ENCODE data around the gene MAP2K3.

MAP2K3 gene

DNA sequence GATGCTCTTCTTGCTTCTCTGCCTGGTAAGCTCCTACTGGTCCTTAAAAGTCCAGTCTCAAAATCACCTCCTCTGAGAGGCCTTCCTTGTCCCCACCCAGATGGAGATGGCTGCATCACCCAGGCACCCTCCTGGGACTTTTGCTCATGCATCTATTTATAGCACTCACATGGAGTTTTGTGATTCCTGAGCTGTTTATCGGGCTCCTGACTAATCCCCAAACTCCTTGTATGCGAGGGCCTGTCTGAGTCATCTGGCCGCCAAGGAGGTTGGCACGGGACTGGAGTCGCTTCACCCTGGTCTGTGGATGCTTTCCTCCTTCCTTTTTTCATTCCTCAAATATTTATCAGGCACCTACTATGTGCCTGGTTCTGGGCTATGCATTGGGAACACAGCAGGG, 2.3 kb upstream of the MAP2K3 start:
- Histone ChIP-seq H3K4me3 (ENCODE audit: low read depth in 1 of 2, low read length in 1 of 2) (peak overlapping the region; percentile 0 to 83), H3K27me3 (no peaks in the 10 kb centered on the region), H3K36me3 (no peaks in the 10 kb centered on the region), H3K27ac (peak overlapping the region; percentile 100), H3K4me1 (ENCODE audit: control insufficient read depth in 1 of 2, insufficient read depth in 1 of 2, low read depth in 1 of 2, low read length in 1 of 2) (peaks cover 74 to 81% of the 10 kb centered on the region in 2 experiments), H3K9me3 (no peaks in the 10 kb centered on the region)
- TF ChIP-seq, protein P1, sequence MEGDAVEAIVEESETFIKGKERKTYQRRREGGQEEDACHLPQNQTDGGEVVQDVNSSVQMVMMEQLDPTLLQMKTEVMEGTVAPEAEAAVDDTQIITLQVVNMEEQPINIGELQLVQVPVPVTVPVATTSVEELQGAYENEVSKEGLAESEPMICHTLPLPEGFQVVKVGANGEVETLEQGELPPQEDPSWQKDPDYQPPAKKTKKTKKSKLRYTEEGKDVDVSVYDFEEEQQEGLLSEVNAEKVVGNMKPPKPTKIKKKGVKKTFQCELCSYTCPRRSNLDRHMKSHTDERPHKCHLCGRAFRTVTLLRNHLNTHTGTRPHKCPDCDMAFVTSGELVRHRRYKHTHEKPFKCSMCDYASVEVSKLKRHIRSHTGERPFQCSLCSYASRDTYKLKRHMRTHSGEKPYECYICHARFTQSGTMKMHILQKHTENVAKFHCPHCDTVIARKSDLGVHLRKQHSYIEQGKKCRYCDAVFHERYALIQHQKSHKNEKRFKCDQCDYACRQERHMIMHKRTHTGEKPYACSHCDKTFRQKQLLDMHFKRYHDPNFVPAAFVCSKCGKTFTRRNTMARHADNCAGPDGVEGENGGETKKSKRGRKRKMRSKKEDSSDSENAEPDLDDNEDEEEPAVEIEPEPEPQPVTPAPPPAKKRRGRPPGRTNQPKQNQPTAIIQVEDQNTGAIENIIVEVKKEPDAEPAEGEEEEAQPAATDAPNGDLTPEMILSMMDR (IDR thresholded peaks at IDR 0.05) = no peak

DNA sequence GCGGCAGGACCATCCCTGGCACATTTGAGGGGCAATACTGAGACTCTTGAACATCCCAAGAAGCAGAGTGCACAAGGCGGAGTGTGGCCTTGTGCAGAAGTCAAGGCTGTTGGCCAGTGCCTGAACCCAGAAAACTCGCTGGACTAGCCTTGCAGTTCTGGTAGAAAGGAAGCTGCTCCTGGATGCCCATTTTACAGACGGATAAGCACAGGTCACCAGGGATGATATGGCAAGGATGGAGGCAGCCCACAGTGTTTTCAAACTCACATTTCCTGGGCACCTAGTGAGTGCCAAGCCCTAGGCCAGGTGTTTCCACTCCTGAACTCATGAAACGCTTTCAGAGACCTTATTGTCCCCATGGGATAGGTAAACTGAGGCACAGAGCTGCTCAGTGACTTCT, 1.7 kb upstream of the MAP2K3 start:
- Histone ChIP-seq H3K4me1 (ENCODE audit: control insufficient read depth in 1 of 2, insufficient read depth in 1 of 2, low read depth in 1 of 2, low read length in 1 of 2) (peaks cover 72 to 80% of the 10 kb centered on the region in 2 experiments), H3K27me3 (no peaks in the 10 kb centered on the region), H3K9me3 (no peaks in the 10 kb centered on the region), H3K4me3 (ENCODE audit: low read depth in 1 of 2, low read length in 1 of 2) (peak overlapping the region; percentile 83 to 93), H3K27ac (peak overlapping the region; percentile 100), H3K36me3 (no peaks in the 10 kb centered on the region)
- TF ChIP-seq, protein P1 (IDR thresholded peaks at IDR 0.05) = no peak

DNA sequence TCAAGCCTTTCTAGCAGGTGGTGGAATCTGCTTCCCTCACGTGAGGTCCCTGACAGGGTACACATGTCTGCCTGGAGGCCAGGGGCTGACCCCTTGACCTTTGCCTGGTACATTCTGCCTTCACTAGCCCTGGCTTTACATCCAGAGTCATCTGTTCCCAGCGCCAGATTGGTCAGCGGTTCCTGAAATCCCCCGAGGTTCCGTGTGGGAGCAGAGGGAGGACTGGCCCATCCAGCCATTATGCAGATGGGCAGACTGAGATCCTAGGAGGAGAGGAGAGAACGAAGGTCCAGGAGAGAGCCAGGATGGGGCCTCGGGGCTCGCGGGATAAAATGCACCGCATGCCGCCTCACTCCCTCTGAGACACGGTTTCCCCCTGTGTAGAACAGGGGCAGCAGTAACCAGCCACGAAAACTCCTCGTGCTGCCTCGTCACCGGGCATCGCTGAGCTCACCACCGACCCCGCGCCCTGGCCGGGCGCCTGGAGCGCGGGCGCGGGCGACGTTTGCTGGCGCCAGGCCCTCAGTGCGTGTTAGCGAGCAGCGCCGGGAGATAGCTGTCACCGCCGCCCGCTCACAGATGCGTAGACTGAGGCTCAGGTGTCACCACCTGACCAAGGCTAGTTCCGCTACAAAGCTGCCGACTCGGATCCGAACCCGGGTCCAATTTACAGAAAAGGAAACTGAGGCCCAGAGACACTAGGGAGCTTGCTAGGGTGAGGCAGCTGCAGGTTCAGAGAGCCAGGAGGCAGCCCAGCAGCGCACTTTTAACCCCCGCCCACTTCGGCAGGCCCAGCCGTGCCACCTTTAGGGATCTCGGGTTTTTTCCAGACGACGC, 811 bp upstream of the MAP2K3 start:
- Histone ChIP-seq H3K27me3 (no peaks in the 10 kb centered on the region), H3K4me3 (ENCODE audit: low read depth in 1 of 2, low read length in 1 of 2) (peak overlapping the region; percentile 83 to 93), H3K9me3 (no peaks in the 10 kb centered on the region), H3K4me1 (ENCODE audit: control insufficient read depth in 1 of 2, insufficient read depth in 1 of 2, low read depth in 1 of 2, low read length in 1 of 2) (peaks cover 69 to 77% of the 10 kb centered on the region in 2 experiments), H3K27ac (peak overlapping the region; percentile 100), H3K36me3 (no peaks in the 10 kb centered on the region)
- TF ChIP-seq, protein P1 (IDR thresholded peaks at IDR 0.05) = no peak

DNA sequence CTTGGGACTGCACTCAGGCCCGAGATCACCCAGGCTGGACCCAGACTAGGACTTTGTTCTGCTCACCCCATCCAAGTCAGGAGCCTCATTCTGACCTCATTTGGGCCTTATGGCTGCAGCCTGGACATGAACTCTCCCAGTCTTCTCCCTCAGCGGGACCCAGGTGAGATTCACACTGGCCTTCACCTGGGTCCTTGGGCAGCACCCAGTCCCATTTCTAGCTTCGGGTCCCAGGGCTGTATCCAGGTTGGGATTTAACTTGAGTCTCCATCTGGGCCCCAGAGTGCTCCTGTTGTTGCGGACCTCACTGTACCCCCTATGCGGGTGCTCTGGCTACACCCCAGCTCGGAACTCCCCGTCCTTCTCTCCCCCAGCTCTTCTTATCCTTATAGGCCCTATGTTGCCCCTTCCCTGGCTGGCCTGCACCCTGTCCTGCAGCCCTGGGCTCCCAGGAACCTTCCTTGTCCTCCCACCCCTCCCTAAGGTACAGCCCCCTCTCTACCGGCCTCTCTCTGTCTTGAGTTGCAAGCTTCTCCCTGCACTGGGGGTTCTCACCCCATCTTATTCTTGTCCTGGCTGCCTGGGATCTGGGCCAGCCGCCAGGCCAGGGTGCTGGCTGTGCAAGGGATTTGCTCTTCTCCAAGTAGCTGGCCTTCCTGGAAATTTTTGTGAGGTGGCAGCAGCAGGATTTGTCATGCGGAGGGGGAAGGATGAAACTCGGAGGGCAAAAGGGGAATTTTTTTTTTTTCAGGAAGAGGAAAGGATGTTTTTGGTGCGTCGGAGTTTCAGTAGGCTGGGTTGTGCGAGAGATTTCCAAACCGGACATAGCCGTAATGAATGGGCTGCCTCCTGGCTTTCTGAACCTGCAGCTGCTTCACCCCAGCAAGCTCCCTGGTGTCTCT, 904 bp downstream of the MAP2K3 start:
- Histone ChIP-seq H3K36me3 (peaks cover 9% of the 10 kb centered on the region), H3K4me1 (ENCODE audit: control insufficient read depth in 1 of 2, insufficient read depth in 1 of 2, low read depth in 1 of 2, low read length in 1 of 2) (peaks cover 69 to 77% of the 10 kb centered on the region in 2 experiments), H3K27ac (peak overlapping the region; percentile 100), H3K27me3 (peaks cover 3% of the 10 kb centered on the region), H3K9me3 (no peaks in the 10 kb centered on the region), H3K4me3 (ENCODE audit: low read depth in 1 of 2, low read length in 1 of 2) (peak overlapping the region; percentile 83 to 93)
- TF ChIP-seq, protein P1 (IDR thresholded peaks at IDR 0.05) = no peak

DNA sequence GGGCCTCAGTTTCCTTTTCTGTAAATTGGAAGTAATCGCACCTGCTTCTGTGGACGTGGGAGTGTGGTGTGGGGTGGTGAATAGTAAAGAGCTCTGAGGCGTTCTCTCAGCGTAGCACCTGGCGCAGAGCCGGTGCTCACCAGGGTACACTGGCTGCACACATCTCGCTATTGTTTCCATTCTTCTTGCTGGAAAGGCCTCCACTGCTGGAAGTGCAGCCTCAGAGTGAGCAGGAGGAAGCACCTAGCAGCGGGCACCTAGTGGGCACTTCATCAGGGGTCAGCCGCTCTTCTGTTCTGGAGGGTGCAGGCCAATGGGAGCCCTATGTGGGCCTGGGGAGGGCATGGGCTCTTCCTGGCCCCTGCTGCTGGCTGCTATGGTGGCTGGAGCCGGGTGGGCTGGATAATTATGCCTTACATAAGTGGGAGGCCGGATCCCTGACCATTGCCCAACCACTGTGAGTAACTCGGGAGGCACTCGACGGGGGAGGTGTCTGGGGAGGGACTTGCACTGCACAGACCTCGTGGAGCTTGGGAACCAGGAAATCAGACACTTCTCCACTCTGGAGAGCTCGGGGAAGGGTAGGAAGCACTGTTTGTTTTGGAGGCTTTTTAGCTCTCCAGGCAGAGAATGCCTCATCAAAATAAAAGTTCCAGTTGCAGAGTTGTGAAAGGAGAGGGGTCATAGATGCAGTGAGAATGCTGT, 1.7 kb downstream of the MAP2K3 start:
- Histone ChIP-seq H3K4me1 (ENCODE audit: control insufficient read depth in 1 of 2, insufficient read depth in 1 of 2, low read depth in 1 of 2, low read length in 1 of 2) (peaks cover 65 to 72% of the 10 kb centered on the region in 2 experiments), H3K9me3 (no peaks in the 10 kb centered on the region), H3K27me3 (peaks cover 6% of the 10 kb centered on the region), H3K27ac (peak overlapping the region; percentile 100), H3K36me3 (peaks cover 9% of the 10 kb centered on the region), H3K4me3 (ENCODE audit: low read depth in 1 of 2, low read length in 1 of 2) (peak overlapping the region; percentile 83 to 93)
- TF ChIP-seq, protein P1 (IDR thresholded peaks at IDR 0.05) = peak; percentile 19

All from neutrophil (primary cell).